Liver (tissue), 3 donors: ENCODE results near the gene IRX3.

Experiments used
- GABPA ChIP-seq, 2 donors: IDR thresholded peaks in 1 of 2; conservative IDR thresholded peaks in 1 of 2; 2 replicates each; pipeline ENCODE4 v1.6.1; 2016; ENCODE audit warnings: antibody characterized with exemption in 2 of 2, mild to moderate bottlenecking in 1 of 2, moderate library complexity in 1 of 2
- RAD21 ChIP-seq, 2 donors: IDR thresholded peaks; 2 replicates each; pipeline ENCODE4 v1.6.1; 2016; ENCODE audit warnings: antibody characterized with exemption in 2 of 2, mild to moderate bottlenecking in 2 of 2
- TF ChIP-seq, protein P1 (sequence below): fragments of 150-350 bp; IDR thresholded peaks from 2 replicates; pipeline ENCODE4 v1.5.1; 2017; ENCODE audit warnings: improper control_type of control experiment, low read depth, low read length; ENCODE audit not compliant: missing input control
- donor health status: healthy.
- donor health status: healthy.

DNA sequence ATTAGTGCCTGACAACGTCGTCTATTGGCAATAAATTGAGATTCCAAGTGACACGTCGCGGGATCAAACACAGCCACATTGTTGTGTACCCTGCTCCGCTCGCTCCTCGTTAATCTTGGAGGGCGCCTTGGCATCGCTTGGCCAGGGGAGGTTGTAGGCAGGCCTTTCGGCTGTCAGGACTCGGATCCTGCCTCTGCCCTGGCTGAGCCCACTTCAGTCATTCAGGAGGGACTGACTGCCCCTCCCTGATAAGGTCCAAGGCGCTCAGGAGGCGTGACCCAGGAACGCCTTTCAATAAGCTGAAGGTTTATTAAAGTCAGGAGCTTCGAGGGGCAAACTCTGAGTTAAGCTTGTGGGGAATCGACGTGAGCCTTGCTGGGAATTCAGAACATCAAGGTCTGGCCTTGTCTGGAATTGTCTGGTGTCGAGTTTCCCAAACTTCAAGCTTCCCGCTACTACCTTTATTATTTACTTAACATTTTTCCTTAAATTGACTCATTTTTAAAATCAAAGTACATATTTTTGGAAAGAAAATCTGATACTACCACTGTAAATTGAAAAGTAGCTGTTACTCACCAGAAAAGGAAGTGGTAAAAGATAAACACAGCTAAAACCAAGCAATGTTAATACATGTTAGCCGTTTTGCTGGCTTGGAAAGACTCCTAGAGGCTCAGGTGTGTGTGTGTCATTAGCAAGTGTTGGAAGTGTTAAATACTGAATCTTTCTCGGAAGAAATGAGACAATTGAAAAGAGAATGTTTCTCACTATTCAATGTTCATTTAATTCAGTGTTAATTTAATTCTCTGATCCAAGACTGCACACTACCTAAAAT lies 5.3 kb upstream of the IRX3 start:
- TF ChIP-seq, protein P1, sequence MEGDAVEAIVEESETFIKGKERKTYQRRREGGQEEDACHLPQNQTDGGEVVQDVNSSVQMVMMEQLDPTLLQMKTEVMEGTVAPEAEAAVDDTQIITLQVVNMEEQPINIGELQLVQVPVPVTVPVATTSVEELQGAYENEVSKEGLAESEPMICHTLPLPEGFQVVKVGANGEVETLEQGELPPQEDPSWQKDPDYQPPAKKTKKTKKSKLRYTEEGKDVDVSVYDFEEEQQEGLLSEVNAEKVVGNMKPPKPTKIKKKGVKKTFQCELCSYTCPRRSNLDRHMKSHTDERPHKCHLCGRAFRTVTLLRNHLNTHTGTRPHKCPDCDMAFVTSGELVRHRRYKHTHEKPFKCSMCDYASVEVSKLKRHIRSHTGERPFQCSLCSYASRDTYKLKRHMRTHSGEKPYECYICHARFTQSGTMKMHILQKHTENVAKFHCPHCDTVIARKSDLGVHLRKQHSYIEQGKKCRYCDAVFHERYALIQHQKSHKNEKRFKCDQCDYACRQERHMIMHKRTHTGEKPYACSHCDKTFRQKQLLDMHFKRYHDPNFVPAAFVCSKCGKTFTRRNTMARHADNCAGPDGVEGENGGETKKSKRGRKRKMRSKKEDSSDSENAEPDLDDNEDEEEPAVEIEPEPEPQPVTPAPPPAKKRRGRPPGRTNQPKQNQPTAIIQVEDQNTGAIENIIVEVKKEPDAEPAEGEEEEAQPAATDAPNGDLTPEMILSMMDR, result no peak
- TF ChIP-seq RAD21 (IDR thresholded peaks at IDR 0.05), result no peak
- TF ChIP-seq GABPA (IDR thresholded peaks at IDR 0.05 in 1 of 2, conservative IDR thresholded peaks at IDR 0.05 in 1 of 2), result no peak
